ENCODE data around the gene CST1.
"Not testable (repeated sequence)": the region's sequence is repeated elsewhere in the genome, so short reads cannot be mapped to it uniquely, and the experiment has no call there.

CST1 gene

GRCh38 chr20:23794065-23794464, 43.3 kb upstream of the CST1 start:
- TF ChIP-seq EZH2phosphoT487 (IDR thresholded peaks at IDR 0.05; ENCODE audit: borderline replicate concordance) (no peak), CTCF (conservative IDR thresholded peaks at IDR 0.05; ENCODE audit: low read length) (no peak)
- Histone ChIP-seq H3K27me3 (ENCODE audit: insufficient read depth, low read length, poor library complexity, severe bottlenecking) (no peaks in the 10 kb centered on the region), H3K9ac (ENCODE audit: low read depth, low read length, poor library complexity, severe bottlenecking) (no peak overlapping the region), H3K9me2 (replicated peaks; ENCODE audit: low read depth, low read length) (no peaks in the 10 kb centered on the region), H3K4me3 (ENCODE audit: low read length, poor library complexity, severe bottlenecking) (no peak overlapping the region), H3K4me1 (ENCODE audit: insufficient read depth, low read length, poor library complexity, severe bottlenecking) (no peaks in the 10 kb centered on the region), H3F3A (ENCODE audit: low read depth) (no peaks in the 10 kb centered on the region), H3K79me2 (ENCODE audit: insufficient read depth, low read length) (no peaks in the 10 kb centered on the region), H3K4me2 (ENCODE audit: low read depth, low read length, poor library complexity, severe bottlenecking) (no peak overlapping the region), H4K20me1 (ENCODE audit: insufficient read depth, low read length, poor library complexity, severe bottlenecking) (no peaks in the 10 kb centered on the region), H2AFZ (ENCODE audit: low read length) (no peak overlapping the region), H3K9me3 (ENCODE audit: insufficient read depth, low read depth, low read length) (no peaks in the 10 kb centered on the region), H3K36me3 (ENCODE audit: insufficient read depth, low read length) (no peaks in the 10 kb centered on the region)

- TF ChIP-seq EZH2phosphoT487 (IDR thresholded peaks at IDR 0.05; ENCODE audit: borderline replicate concordance) (no peak), CTCF (conservative IDR thresholded peaks at IDR 0.05; ENCODE audit: low read length) (no peak)
- H3K4me2 ChIP-seq (ENCODE audit: low read depth, low read length, poor library complexity, severe bottlenecking), result no peak overlapping the region
- H3K27me3 ChIP-seq (ENCODE audit: insufficient read depth, low read length, poor library complexity, severe bottlenecking), result no peaks in the 10 kb centered on the region
- H3K4me3 ChIP-seq (ENCODE audit: low read length, poor library complexity, severe bottlenecking), result no peak overlapping the region
- no peaks in the 10 kb centered on the region for H3K36me3 ChIP-seq (ENCODE audit: insufficient read depth, low read length)
- H3K9me3 ChIP-seq (ENCODE audit: insufficient read depth, low read depth, low read length), result no peaks in the 10 kb centered on the region
- no peak overlapping the region for H2AFZ ChIP-seq (ENCODE audit: low read length)
- no peaks in the 10 kb centered on the region for H3K9me2 ChIP-seq (replicated peaks; ENCODE audit: low read depth, low read length)
- no peaks in the 10 kb centered on the region for H3F3A ChIP-seq (ENCODE audit: low read depth)
- no peaks in the 10 kb centered on the region for H4K20me1 ChIP-seq (ENCODE audit: insufficient read depth, low read length, poor library complexity, severe bottlenecking)
- H3K9ac ChIP-seq (ENCODE audit: low read depth, low read length, poor library complexity, severe bottlenecking), result no peak overlapping the region
- H3K79me2 ChIP-seq (ENCODE audit: insufficient read depth, low read length), result no peaks in the 10 kb centered on the region
- no peaks in the 10 kb centered on the region for H3K4me1 ChIP-seq (ENCODE audit: insufficient read depth, low read length, poor library complexity, severe bottlenecking)
These were observed 32.7 kb upstream of the CST1 start for GRCh38 chr20:23783447-23783846.

DNA sequence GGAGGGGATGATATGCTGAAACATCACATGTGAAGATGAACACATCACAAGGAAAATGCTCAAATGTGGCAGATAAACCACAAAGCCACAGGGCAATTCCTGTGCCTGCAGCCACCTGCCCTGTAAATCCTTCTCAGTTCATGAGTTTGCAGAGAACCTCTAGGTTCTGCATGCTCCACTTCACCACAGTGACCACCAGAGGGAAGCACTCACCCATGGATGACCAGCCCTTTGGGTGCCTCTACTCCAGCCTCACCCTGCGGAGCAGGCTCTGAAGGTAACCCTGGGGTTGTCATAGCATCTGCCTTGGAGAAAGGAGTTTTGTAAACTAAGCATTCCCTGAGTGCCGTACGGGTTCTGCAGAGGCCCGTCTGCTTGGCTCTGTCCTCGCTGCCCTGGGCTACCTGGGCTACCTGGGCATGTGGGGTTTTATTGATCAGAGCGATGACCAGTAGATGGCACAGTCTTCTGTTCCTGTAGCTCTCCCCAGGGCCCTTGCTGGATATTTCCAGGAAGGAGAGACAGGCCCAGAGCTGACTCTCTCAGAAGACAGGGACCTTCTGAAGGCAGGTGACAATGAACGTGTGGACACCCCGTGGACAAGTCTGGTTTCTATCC, 31.7 kb upstream of the CST1 start:
- H3K36me3 ChIP-seq (ENCODE audit: insufficient read depth, low read length), result no peaks in the 10 kb centered on the region
- H3K4me2 ChIP-seq (ENCODE audit: low read depth, low read length, poor library complexity, severe bottlenecking), result no peak overlapping the region
- peak; percentile 68 for TF ChIP-seq CTCF (conservative IDR thresholded peaks at IDR 0.05; ENCODE audit: low read length)
- TF ChIP-seq EZH2phosphoT487 (IDR thresholded peaks at IDR 0.05; ENCODE audit: borderline replicate concordance), result no peak
- no peaks in the 10 kb centered on the region for H4K20me1 ChIP-seq (ENCODE audit: insufficient read depth, low read length, poor library complexity, severe bottlenecking)
- H3K9me2 ChIP-seq (replicated peaks; ENCODE audit: low read depth, low read length), result no peaks in the 10 kb centered on the region
- no peak overlapping the region for H3K9ac ChIP-seq (ENCODE audit: low read depth, low read length, poor library complexity, severe bottlenecking)
- H3K4me1 ChIP-seq (ENCODE audit: insufficient read depth, low read length, poor library complexity, severe bottlenecking), result no peaks in the 10 kb centered on the region
- H3K4me3 ChIP-seq (ENCODE audit: low read length, poor library complexity, severe bottlenecking), result no peak overlapping the region
- no peaks in the 10 kb centered on the region for H3K9me3 ChIP-seq (ENCODE audit: insufficient read depth, low read depth, low read length)
- H3K27me3 ChIP-seq (ENCODE audit: insufficient read depth, low read length, poor library complexity, severe bottlenecking), result no peaks in the 10 kb centered on the region
- H2AFZ ChIP-seq (ENCODE audit: low read length), result no peak overlapping the region
- H3F3A ChIP-seq (ENCODE audit: low read depth), result no peaks in the 10 kb centered on the region
- no peaks in the 10 kb centered on the region for H3K79me2 ChIP-seq (ENCODE audit: insufficient read depth, low read length)

DNA sequence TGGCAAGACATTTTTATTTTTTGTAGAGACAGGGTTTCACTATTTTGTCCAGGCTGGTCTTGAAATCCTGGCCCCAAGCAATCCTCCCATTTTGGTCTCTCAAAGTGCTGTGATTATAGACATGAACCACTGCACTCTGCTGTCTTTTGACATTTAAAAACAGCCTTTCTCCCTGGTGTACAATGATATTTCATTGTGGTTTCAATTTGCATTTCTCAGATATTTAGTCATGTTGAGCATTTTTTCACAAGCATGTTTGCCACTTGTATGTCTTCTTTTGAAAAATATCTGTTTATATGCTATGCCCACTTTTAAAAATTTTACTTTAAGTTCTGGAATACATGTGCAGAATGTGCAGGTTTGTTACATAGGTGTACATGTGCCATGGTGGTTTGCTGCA, 27.9 kb upstream of the CST1 start:
- H3K79me2 ChIP-seq (ENCODE audit: insufficient read depth, low read length); H3K9me3 ChIP-seq (ENCODE audit: insufficient read depth, low read depth, low read length); H3K36me3 ChIP-seq (ENCODE audit: insufficient read depth, low read length); H3K27me3 ChIP-seq (ENCODE audit: insufficient read depth, low read length, poor library complexity, severe bottlenecking); H2AFZ ChIP-seq (ENCODE audit: low read length); H3K4me2 ChIP-seq (ENCODE audit: low read depth, low read length, poor library complexity, severe bottlenecking); H3K9ac ChIP-seq (ENCODE audit: low read depth, low read length, poor library complexity, severe bottlenecking); H3F3A ChIP-seq (ENCODE audit: low read depth); H3K4me3 ChIP-seq (ENCODE audit: low read length, poor library complexity, severe bottlenecking); H3K9me2 ChIP-seq (replicated peaks; ENCODE audit: low read depth, low read length); H4K20me1 ChIP-seq (ENCODE audit: insufficient read depth, low read length, poor library complexity, severe bottlenecking); H3K4me1 ChIP-seq (ENCODE audit: insufficient read depth, low read length, poor library complexity, severe bottlenecking): not testable (repeated sequence)

- H3K9me3 ChIP-seq (ENCODE audit: insufficient read depth, low read depth, low read length); H3K36me3 ChIP-seq (ENCODE audit: insufficient read depth, low read length); H2AFZ ChIP-seq (ENCODE audit: low read length); H3K4me1 ChIP-seq (ENCODE audit: insufficient read depth, low read length, poor library complexity, severe bottlenecking); H3K79me2 ChIP-seq (ENCODE audit: insufficient read depth, low read length); H3K4me2 ChIP-seq (ENCODE audit: low read depth, low read length, poor library complexity, severe bottlenecking); H3F3A ChIP-seq (ENCODE audit: low read depth); H3K27me3 ChIP-seq (ENCODE audit: insufficient read depth, low read length, poor library complexity, severe bottlenecking); H3K9ac ChIP-seq (ENCODE audit: low read depth, low read length, poor library complexity, severe bottlenecking); H4K20me1 ChIP-seq (ENCODE audit: insufficient read depth, low read length, poor library complexity, severe bottlenecking); H3K4me3 ChIP-seq (ENCODE audit: low read length, poor library complexity, severe bottlenecking); H3K9me2 ChIP-seq (replicated peaks; ENCODE audit: low read depth, low read length): not testable (repeated sequence)
These were observed 26.6 kb upstream of the CST1 start for GRCh38 chr20:23777380-23777779.
